ENCODE measurements around the gene MYOT.

Gene MYOT

GRCh38 chr5:137901011-137901817 lies 33.6 kb downstream of the MYOT start:
- DNase-seq (ENCODE audit: low read depth in 2 of 2): no peak

DNA sequence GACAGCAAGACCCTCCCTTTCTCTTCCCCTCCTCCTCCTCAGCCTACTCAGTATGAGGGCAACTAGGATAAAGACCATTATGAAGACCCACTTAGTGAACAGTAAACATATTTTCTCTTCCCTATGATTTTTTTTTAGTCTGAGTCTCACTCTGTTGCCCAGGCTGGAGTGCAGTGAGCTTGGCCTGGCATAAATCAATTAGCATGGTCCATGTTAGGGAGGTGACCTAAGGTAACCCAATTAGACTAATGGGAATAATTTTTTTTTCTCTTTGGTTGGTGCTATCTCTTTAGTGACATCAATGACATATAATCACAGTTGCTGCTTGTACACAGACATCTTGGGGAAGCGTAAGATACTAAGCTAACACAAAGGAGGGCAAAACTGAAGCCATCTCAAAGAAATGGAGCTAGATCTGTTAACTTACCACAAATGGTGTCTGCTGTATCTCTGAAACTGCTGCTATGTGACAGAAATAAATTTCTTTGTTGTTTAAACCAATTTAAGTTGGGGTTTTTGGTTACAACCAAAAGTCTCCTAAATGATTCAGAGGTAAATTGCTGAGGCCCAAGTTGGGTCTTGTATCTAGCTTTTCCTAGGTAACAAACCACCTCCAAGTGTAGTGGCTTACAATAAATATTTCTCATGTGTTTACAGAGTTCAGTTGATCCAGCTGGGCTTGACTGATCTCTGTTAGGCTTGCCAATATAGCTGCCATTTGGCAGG lies 34.9 kb downstream of the MYOT start:
- DNase-seq (ENCODE audit: low read depth in 2 of 2): no peak

DNA sequence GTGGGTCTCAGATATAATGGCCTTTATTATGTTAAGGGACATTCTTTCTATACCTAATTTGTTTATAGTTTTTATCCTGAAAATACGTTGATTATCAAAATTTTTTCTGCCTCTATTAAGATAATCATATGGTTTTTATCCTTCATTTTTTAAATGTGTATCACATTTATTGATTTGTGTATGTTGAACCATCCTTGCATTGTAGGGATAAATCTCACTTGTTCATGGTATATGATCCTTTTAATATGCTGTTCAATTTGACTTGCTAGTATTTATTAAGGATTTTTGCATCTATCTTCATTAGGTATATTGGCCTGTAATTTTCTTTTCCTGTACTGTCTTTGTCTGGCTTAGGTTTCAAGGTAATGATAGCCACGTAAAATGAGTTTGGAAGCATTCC lies 47.1 kb downstream of the MYOT start:
- no peak for DNase-seq (ENCODE audit: low read depth in 2 of 2)

GRCh38 chr5:137916923-137917322 lies 49.3 kb downstream of the MYOT start:
- no peak for DNase-seq (ENCODE audit: low read depth in 2 of 2)

DNA sequence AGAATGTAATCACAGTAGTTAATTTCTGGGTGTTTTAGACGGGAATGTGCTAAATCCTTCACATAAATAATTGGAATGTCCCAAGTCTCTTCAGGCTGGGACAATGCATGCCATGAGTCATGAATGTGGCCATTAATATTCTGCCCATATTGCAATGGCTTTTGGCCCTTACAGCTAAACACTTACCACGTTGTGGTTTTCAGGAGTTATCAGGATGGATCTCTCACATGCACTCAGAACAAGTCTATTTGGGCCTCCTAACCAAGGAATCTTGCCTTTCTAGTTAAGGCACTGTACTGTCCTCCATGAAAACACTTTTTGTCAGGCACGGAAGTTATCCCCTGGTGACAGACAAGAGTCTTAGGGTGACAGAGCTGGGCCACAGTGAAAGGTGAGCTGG lies 54.3 kb downstream of the MYOT start:
- DNase-seq (ENCODE audit: low read depth in 2 of 2): no peak

- no peak for DNase-seq (ENCODE audit: low read depth in 2 of 2)
Observed at GRCh38 chr5:137923856-137924255, 56.2 kb downstream of the MYOT start.

GRCh38 chr5:137932800-137933199 lies 65.1 kb downstream of the MYOT start:
- DNase-seq (ENCODE audit: low read depth in 2 of 2): no peak

- no peak for DNase-seq (ENCODE audit: low read depth in 2 of 2)
Observed at GRCh38 chr5:137933491-137933911, 65.8 kb downstream of the MYOT start.

DNA sequence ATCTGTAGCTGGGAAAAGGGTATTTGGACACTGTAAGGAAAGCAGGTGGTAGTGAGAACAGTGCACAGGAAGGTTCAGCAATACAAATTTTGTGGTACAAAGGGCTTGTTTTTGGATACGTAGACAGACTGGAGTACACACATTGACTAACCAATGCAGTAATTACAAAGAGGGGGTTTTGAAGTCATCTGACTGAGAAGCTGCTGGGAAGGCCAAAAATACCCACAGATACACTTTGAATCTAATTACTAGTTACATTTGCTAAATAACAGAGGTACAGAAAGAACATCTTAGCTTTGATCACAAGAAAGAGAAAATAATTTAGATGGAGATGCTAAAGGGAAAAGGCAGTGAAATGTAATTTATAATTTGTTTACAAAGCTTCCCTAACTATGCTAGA lies 67.5 kb downstream of the MYOT start:
- no peak for DNase-seq (ENCODE audit: low read depth in 2 of 2)

DNA sequence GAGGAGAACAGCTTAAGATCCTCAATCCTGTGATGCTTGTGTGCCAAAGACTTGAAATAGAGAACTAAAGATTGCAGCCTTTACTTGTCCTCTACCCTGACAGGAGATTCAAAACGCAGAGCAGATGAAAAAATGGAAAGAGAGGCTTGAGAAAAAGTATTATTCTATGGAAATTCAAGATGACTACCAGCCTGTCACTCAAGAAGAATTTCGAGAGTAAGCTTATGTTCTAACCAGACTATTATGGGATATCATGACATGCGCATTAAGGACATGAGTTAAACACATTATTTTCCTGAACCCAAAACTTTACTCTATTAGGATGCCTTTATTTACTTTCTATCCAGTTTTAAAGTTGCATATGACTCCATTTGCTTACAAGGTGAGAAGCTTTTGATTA lies 68.0 kb downstream of the MYOT start:
- no peak for DNase-seq (ENCODE audit: low read depth in 2 of 2)
